ENCODE results near the gene UQCRHL. TPM values are rescaled to one million over a fixed set of nuclear protein-coding genes. Genes with fewer than 3 reads are reported as not detected.

Gene UQCRHL
- total and polyA plus RNA-seq, 3 donors from 2014 or later = 1.5 to 2.5 (median 2.0) TPM

DNA sequence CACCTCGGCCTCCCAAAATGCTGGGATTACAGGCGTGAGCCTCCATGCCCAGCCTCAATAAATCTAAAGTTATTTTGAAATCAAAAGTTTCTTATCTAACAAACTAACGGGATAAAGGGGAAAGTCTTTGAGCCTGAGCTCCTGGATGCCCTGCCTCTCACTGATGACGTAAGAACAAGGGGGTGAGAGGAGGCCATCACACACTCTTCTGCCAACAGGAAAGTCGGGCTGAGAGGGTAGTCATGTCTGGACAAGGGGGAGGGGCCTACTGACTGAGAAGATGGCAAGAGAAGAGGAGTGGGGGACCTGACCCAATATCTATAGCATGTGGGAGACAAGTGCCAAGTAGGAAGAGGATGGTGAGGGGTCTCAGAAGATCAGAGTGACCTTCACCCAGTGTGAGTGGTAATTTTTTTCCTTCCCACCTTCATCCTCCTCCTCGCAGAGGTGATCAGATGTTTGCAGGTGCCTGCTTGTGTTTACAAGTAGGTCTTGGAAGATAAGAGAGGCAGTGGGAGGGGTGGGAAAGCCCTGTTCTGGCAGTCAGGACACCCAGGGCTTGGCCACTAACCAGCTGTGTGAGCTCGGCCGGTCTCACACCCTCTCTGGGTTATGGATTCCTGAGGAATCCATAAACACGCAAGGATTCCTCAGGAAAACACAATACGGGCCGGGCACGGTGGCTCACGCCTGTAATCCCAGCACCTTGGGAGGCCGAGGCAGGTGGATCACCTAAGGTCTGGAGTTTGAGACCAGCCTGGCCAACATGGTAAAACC, 9.6 kb downstream of the UQCRHL start:
- no peaks in the 10 kb centered on the region for H3K9me3 ChIP-seq
- WGBS, 2 donors = 75 to 77% methylated on average over 14 of the region's 14 CpGs
- no peaks in the 10 kb centered on the region for H3K36me3 ChIP-seq (ENCODE audit: low read depth, missing control alignments)
- H3K4me1 ChIP-seq = peaks cover 33% of the 10 kb centered on the region
- TF ChIP-seq, protein P1, sequence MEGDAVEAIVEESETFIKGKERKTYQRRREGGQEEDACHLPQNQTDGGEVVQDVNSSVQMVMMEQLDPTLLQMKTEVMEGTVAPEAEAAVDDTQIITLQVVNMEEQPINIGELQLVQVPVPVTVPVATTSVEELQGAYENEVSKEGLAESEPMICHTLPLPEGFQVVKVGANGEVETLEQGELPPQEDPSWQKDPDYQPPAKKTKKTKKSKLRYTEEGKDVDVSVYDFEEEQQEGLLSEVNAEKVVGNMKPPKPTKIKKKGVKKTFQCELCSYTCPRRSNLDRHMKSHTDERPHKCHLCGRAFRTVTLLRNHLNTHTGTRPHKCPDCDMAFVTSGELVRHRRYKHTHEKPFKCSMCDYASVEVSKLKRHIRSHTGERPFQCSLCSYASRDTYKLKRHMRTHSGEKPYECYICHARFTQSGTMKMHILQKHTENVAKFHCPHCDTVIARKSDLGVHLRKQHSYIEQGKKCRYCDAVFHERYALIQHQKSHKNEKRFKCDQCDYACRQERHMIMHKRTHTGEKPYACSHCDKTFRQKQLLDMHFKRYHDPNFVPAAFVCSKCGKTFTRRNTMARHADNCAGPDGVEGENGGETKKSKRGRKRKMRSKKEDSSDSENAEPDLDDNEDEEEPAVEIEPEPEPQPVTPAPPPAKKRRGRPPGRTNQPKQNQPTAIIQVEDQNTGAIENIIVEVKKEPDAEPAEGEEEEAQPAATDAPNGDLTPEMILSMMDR (IDR thresholded peaks at IDR 0.05) = no peak
- no peak for TF ChIP-seq POLR2A (IDR thresholded peaks at IDR 0.05)
- no peaks in the 10 kb centered on the region for H3K27me3 ChIP-seq
- H3K4me3 ChIP-seq = no peak overlapping the region
- intact Hi-C loops (cut with DNase I; ENCODE audit: low total_unique reads) = no loop called here
- DNase-seq = no peak
- H3K27ac ChIP-seq = no peak overlapping the region

DNA sequence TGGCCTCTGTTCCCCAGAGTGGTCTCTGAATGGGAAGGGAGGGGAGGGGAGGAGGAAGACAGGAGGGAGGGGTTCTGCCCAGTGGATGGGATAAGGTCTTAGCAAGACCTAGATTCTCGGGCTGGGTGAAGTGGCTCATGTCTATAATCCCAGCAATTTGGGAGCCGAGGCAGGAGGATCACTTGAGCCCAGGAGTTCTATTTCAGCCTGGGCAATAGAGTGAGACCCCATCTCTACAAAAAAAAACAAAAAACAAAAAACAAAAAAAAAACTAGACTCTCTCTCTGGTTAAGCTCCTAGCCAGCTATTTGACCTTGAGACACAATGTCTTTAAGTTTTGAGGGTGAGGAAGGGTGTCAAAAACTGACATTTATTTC, 11.4 kb downstream of the UQCRHL start:
- TF ChIP-seq POLR2A (IDR thresholded peaks at IDR 0.05) = no peak
- TF ChIP-seq, protein P1 (IDR thresholded peaks at IDR 0.05) = no peak
- Histone ChIP-seq H3K4me1 (peaks cover 33% of the 10 kb centered on the region), H3K36me3 (ENCODE audit: low read depth, missing control alignments) (no peaks in the 10 kb centered on the region), H3K4me3 (no peak overlapping the region), H3K9me3 (no peaks in the 10 kb centered on the region), H3K27ac (no peak overlapping the region), H3K27me3 (no peaks in the 10 kb centered on the region)
- DNase-seq = no peak
- WGBS, 2 donors = 91 to 100% methylated on average over 2 of the region's 2 CpGs
- intact Hi-C loops (cut with DNase I; ENCODE audit: low total_unique reads) = no loop called here

DNA sequence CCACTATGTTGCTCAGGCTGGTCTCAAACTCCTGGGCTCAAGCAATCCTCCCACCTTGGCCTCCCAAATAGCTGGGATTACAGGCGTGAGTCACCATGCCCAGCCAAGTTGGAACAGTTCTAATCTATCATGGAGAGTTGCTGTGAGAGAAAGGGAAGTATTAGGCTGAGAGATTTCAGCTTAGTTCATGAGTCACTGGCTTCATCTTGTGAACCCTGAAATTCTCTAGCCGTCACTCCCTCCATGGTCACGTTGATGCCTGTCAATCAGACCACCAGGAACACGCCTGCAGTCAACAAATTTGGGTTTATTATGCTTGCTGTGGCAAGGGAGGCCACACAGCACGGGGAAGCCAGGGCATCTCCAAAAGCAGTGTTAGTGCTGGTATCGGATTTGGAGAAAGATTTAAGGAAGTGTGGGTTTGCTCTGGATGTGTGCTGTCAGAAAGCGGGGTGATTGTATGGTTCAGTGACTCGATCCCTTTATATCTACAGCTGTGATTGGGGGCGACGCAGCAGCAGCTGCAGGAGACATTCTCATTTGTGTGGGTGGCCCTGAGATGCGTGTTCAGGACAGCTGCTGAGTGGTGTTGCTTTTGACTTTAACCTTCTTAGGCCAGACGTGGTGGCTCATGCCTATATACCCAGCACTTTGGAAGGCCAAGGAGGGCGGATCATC, 18.7 kb downstream of the UQCRHL start:
- 75 to 77% methylated on average over 13 of the region's 13 CpGs for WGBS, 2 donors
- TF ChIP-seq POLR2A (IDR thresholded peaks at IDR 0.05) = no peak
- TF ChIP-seq, protein P1 (IDR thresholded peaks at IDR 0.05) = no peak
- H3K36me3 ChIP-seq (ENCODE audit: low read depth, missing control alignments) = no peaks in the 10 kb centered on the region
- no peaks in the 10 kb centered on the region for H3K9me3 ChIP-seq
- H3K4me3 ChIP-seq = no peak overlapping the region
- peaks cover 6% of the 10 kb centered on the region for H3K4me1 ChIP-seq
- H3K27me3 ChIP-seq = no peaks in the 10 kb centered on the region
- DNase-seq = no peak
- intact Hi-C loops (cut with DNase I; ENCODE audit: low total_unique reads) = no loop called here
- no peak overlapping the region for H3K27ac ChIP-seq

DNA sequence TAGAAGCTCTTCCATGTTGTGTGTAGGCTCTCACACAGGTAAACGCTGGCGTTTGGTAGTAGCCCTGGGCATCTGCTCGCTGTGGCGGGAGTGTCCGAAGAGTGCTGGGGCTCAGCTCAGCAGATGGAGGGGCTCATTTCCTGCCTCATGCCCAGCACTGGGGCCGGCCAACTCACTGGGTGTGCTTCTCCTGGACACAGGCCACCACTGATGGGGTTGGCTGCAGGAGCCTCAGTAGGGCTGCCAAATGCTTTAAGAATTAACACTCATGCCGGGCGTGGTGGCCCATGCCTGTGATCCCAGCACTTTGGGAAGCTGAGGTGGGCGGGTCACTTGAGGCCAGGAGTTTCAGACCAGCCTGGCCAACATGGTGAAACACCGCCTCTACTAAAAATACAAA, 20.9 kb downstream of the UQCRHL start:
- intact Hi-C loops (cut with DNase I; ENCODE audit: low total_unique reads) = no loop called here
- peaks cover 6% of the 10 kb centered on the region for H3K4me1 ChIP-seq
- no peaks in the 10 kb centered on the region for H3K9me3 ChIP-seq
- WGBS, 2 donors = 70 to 89% methylated on average over 8 to 9 of the region's 10 CpGs
- no peaks in the 10 kb centered on the region for H3K36me3 ChIP-seq (ENCODE audit: low read depth, missing control alignments)
- H3K4me3 ChIP-seq = no peak overlapping the region
- no peak overlapping the region for H3K27ac ChIP-seq
- TF ChIP-seq, protein P1 (IDR thresholded peaks at IDR 0.05) = no peak
- no peak for TF ChIP-seq POLR2A (IDR thresholded peaks at IDR 0.05)
- no peaks in the 10 kb centered on the region for H3K27me3 ChIP-seq
- peak; percentile 33 for DNase-seq
